OCI-LY7 (cell line): ENCODE data around the gene NAV2.

Experiments used
- CTCF ChIP-seq: fragments of 200-600 bp; sonication (generic); conservative IDR thresholded peaks from 2 replicates; pipeline ENCODE4 v1.5.1; 2014; ENCODE audit warnings: mild to moderate bottlenecking, antibody characterized with exemption, low read length, moderate library complexity, mixed read lengths
- EZH2phosphoT487 ChIP-seq: fragments of 200-600 bp; sonication (generic); IDR thresholded peaks from 2 replicates; pipeline ENCODE4 v1.6.1; 2018; ENCODE audit warnings: low read depth, borderline replicate concordance, mild to moderate bottlenecking, mixed run types, antibody characterized with exemption, low read length, moderate library complexity, mixed read lengths

- no peak for TF ChIP-seq EZH2phosphoT487
- TF ChIP-seq CTCF = no peak
These were observed 262.9 kb downstream of the NAV2 start for GRCh38 chr11:19975414-19975990.
